Stomach smooth muscle (tissue), 2 donors: ENCODE results near the gene ETFA.

Source experiments
- H3K27ac ChIP-seq: one replicate; pipeline ENCODE4 v1.7.0; 2013; ENCODE audit warnings: mild to moderate bottlenecking, low read length, inconsistent platforms
- H3K27me3 ChIP-seq, 2 donors: one replicate each; pipeline ENCODE4 v1.7.0; 2013; ENCODE audit warnings: low read length in 2 of 2; ENCODE audit not compliant: insufficient read depth in 2 of 2, control insufficient read depth in 1 of 2
- H3K36me3 ChIP-seq, 2 donors: one replicate each; pipeline ENCODE4 v1.7.0; 2013; ENCODE audit warnings: low read length in 2 of 2; ENCODE audit not compliant: control insufficient read depth in 2 of 2, insufficient read depth in 2 of 2
- H3K4me1 ChIP-seq: one replicate; pipeline ENCODE4 v1.7.0; 2013; ENCODE audit warnings: low read length; ENCODE audit not compliant: control insufficient read depth, insufficient read depth
- H3K4me3 ChIP-seq, 2 donors: one replicate each; pipeline ENCODE4 v1.7.0; 2013; ENCODE audit warnings: low read length in 2 of 2
- H3K9ac ChIP-seq, 2 donors: one replicate each; pipeline ENCODE4 v1.7.0; 2013; ENCODE audit warnings: low read length in 2 of 2, mild to moderate bottlenecking in 1 of 2
- H3K9me3 ChIP-seq, 2 donors: one replicate each; pipeline ENCODE4 v1.7.0; 2013; ENCODE audit warnings: low read length in 2 of 2; ENCODE audit not compliant: control insufficient read depth in 2 of 2
- donor health status: healthy.
- donor health status: Pancreatic carcinoma.

Gene ETFA

DNA sequence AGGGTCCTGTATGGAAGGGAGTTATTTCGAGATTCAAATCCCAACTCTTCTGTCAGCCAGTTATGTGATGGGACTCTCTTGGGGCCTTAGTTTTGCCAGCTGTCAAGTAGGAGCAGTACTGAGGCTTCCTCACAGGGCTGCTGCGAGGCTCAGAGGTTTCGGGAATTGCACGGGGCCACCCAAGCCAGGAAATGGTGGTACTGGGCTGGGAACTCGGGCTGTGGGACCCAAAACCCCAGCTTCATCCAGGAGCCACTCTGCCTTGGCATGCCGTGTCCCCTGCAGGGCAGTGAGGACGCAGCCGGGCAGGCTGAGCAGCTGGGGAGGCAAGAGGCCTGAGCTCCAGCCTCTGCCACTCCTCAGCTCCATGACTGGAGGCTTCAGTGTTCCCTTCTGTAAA is 118.6 kb downstream of the ETFA start:
- Histone ChIP-seq H3K4me1 (peaks cover 30% of the 10 kb centered on the region), H3K27ac (no peak overlapping the region)

DNA sequence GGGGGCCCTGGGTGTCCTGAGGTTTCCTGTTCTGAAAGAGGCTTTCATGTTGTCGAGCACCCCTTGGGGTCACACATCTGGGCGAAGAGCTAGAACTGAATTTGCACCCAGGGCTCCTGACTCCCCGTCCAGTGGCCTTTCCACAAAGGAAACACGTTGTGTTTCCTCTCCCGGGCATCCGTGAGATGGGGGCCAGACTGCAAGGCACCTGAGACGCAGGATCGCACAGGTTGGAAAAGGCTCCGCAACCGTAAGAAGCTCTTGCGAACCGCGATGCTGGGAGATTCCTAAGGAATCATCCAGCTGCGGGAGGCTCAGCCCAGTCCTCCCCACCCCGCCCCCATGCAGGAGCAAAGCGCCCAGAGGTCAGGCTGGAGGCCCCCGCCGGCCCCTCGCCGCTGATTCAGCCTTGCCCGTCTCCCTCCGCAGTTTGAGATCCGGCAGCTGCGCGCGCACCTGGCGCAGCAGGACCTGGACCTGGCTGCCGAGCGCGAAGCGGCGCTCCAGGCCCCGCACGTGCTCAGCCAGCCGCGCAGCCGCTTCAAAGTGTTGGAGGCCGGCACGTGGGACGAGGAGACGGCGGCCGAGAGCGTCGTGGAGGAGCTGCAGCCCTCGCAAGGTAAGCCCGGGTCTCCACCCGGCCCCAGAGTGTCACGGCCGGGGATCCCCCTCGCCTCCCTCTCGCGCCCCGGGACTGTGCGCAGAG is 119.6 kb downstream of the ETFA start:
- Histone ChIP-seq H3K36me3 (no peaks in the 10 kb centered on the region), H3K9ac (no peak overlapping the region)

More for the DNA sequence above, 118.6 kb downstream of the ETFA start:
- Histone ChIP-seq H3K36me3 (no peaks in the 10 kb centered on the region), H3K4me3 (no peak overlapping the region), H3K27me3 (peaks cover 10 to 12% of the 10 kb centered on the region in 2 donors), H3K9me3 (no peaks in the 10 kb centered on the region), H3K9ac (no peak overlapping the region)

GRCh38 chr15:76190751-76191538 is 120.3 kb downstream of the ETFA start:
- Histone ChIP-seq H3K27me3 (peaks cover 11 to 12% of the 10 kb centered on the region in 2 donors), H3K9me3 (no peaks in the 10 kb centered on the region), H3K4me3 (peak overlapping the region; percentile 54 to 60), H3K27ac (no peak overlapping the region), H3K36me3 (no peaks in the 10 kb centered on the region), H3K4me1 (peaks cover 12% of the 10 kb centered on the region), H3K9ac (peak overlapping the region in 1 of 2 donors; percentile 29)

More for the DNA sequence above, 119.6 kb downstream of the ETFA start:
- H3K4me3 ChIP-seq = no peak overlapping the region
- no peak overlapping the region for H3K27ac ChIP-seq
- peaks cover 20% of the 10 kb centered on the region for H3K4me1 ChIP-seq
- H3K9me3 ChIP-seq = no peaks in the 10 kb centered on the region
- peaks cover 10 to 12% of the 10 kb centered on the region in 2 donors for H3K27me3 ChIP-seq

- H3K9me3 ChIP-seq = no peaks in the 10 kb centered on the region
- no peak overlapping the region for H3K4me3 ChIP-seq
- peaks cover 11 to 12% of the 10 kb centered on the region in 2 donors for H3K27me3 ChIP-seq
- H3K4me1 ChIP-seq = peaks cover 8% of the 10 kb centered on the region
- H3K27ac ChIP-seq = no peak overlapping the region
- H3K9ac ChIP-seq = no peak overlapping the region
- no peaks in the 10 kb centered on the region for H3K36me3 ChIP-seq
Measured at GRCh38 chr15:76190070-76190564, 121.2 kb downstream of the ETFA start.

DNA sequence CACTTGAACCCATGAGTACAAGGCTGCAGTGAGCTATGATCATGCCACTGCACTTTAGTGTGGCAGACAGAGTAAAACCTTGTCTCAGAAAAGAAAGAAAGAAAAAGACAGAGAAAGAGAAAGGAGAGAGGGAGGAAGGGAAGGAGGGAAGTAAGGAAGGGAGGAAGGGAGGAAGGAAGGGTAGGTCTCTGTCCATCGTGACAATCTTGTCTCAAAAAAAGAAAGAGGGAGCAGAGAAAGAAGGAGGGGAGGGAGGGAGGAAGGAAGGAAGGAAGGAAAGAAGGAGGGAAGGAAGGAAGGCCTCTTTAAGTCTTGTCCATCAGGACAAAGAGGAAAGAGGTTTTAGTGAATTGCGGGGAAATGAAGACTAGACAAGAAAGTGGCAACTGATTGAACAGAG is 122.2 kb downstream of the ETFA start:
- peaks cover 11 to 12% of the 10 kb centered on the region in 2 donors for H3K27me3 ChIP-seq
- H3K36me3 ChIP-seq = no peaks in the 10 kb centered on the region
- no peak overlapping the region for H3K27ac ChIP-seq
- no peaks in the 10 kb centered on the region for H3K9me3 ChIP-seq
- no peak overlapping the region for H3K4me3 ChIP-seq
- H3K9ac ChIP-seq = no peak overlapping the region
- peaks cover 8% of the 10 kb centered on the region for H3K4me1 ChIP-seq

DNA sequence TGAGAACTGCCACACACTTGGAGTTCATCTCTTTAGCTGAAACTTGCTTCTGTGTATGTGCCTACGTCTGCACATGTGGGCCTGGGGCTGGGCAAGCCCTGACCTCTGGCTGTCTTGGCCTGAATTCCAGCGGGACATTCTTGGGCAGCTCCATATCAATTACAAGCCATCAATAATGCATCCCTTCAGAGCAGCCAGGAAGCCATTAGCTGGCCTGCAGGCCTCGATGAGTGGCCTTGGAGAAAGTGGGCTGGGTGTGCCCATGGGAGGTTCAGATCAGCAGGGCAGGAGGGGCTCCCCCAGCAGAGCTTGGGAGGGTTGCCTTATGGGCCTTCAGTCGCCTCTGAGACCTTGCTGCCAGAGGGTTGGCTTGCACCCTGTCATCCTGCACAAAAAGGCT is 124.1 kb downstream of the ETFA start:
- H3K9me3 ChIP-seq = no peaks in the 10 kb centered on the region
- H3K27me3 ChIP-seq = peaks cover 11 to 12% of the 10 kb centered on the region in 2 donors
- no peaks in the 10 kb centered on the region for H3K36me3 ChIP-seq
- peaks cover 8% of the 10 kb centered on the region for H3K4me1 ChIP-seq
- H3K9ac ChIP-seq = no peak overlapping the region
- H3K4me3 ChIP-seq = no peak overlapping the region
- no peak overlapping the region for H3K27ac ChIP-seq

- Histone ChIP-seq H3K4me3 (no peak overlapping the region), H3K9ac (no peak overlapping the region)
Measured at GRCh38 chr15:76185716-76186115, 125.6 kb downstream of the ETFA start.

DNA sequence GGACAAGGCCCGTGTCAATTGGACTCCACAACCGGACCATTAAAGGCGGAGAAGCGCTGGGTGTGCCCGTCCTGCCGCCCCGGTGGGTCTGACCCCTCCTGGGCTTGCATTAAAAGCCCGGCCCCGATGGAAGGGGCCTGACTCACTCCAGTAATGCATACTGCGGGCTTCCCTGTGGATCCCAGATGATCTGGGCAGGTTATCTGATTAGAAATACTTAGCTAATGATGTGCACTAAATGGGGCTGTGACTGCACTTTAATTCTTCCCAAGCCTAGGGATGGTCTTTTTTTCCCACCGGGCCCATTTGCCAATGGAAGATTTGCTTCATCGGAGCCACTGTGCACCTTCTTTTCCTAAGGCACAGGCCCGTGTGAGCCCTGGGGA is 126.6 kb downstream of the ETFA start:
- H3K27ac ChIP-seq = no peak overlapping the region

More at GRCh38 chr15:76185716-76186115, 125.6 kb downstream of the ETFA start:
- peaks cover 2% of the 10 kb centered on the region for H3K4me1 ChIP-seq
- no peak overlapping the region for H3K27ac ChIP-seq
- no peaks in the 10 kb centered on the region for H3K36me3 ChIP-seq
- no peaks in the 10 kb centered on the region for H3K9me3 ChIP-seq
- H3K27me3 ChIP-seq = peaks cover 5 to 11% of the 10 kb centered on the region in 2 donors

GRCh38 chr15:76183930-76184649 is 127.2 kb downstream of the ETFA start:
- Histone ChIP-seq H3K27ac (no peak overlapping the region), H3K4me3 (no peak overlapping the region), H3K27me3 (peaks cover 0 to 7% of the 10 kb centered on the region in 2 donors), H3K4me1 (no peaks in the 10 kb centered on the region), H3K36me3 (no peaks in the 10 kb centered on the region), H3K9ac (no peak overlapping the region), H3K9me3 (no peaks in the 10 kb centered on the region)

More for the DNA sequence above, 126.6 kb downstream of the ETFA start:
- no peak overlapping the region for H3K4me3 ChIP-seq
- no peaks in the 10 kb centered on the region for H3K9me3 ChIP-seq
- H3K27me3 ChIP-seq = peaks cover 3 to 5% of the 10 kb centered on the region in 2 donors
- H3K36me3 ChIP-seq = no peaks in the 10 kb centered on the region
- no peak overlapping the region for H3K9ac ChIP-seq
- no peaks in the 10 kb centered on the region for H3K4me1 ChIP-seq

DNA sequence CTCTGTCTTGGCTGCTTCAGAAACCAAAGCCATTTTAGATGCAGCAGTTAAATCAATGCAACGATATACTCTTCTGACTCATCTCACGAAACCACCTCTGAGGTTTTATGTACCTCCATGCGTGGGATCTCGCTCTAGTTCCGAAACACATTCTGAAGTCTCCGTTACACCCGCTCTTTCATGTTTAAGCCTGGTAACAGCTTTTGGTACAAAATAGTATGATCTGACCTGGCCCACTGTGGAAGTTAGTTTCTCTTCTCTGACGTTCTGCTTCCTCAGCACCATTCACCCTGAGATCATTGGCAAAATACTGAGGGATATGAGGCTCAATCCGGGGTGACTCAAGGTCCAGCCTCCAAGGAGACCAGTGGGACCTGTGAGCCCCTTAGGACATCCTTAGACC is 129.6 kb downstream of the ETFA start:
- Histone ChIP-seq H3K36me3 (no peaks in the 10 kb centered on the region), H3K27me3 (peaks cover 2 to 20% of the 10 kb centered on the region in 2 donors), H3K27ac (no peak overlapping the region), H3K4me1 (peaks cover 8% of the 10 kb centered on the region), H3K9me3 (no peaks in the 10 kb centered on the region), H3K9ac (no peak overlapping the region), H3K4me3 (no peak overlapping the region)
